Activated gamma-delta T cell treated with anti-CD3 and anti-CD28 coated beads, Interleukin-2, amount 50 U/mL, for 16 hours (primary cell): ENCODE measurements around the gene ZNF746.
"Not testable (repeated sequence)": the region's sequence is repeated elsewhere in the genome, so short reads cannot be mapped to it uniquely, and the experiment has no call there.

ENCODE experiments used
- DNase-seq: peaks from one replicate; pipeline ENCODE4 v3.0.0-alpha.2; 2020; ENCODE audit warnings: low read depth

Gene ZNF746

GRCh38 chr7:149497467-149498261 is at the start of gene ZNF746:
ZNF746 (minus strand) TSS chr7:149497809; CDS start chr7:149497536, 273 bp downstream.
- DNase-seq = peak; percentile 61

DNA sequence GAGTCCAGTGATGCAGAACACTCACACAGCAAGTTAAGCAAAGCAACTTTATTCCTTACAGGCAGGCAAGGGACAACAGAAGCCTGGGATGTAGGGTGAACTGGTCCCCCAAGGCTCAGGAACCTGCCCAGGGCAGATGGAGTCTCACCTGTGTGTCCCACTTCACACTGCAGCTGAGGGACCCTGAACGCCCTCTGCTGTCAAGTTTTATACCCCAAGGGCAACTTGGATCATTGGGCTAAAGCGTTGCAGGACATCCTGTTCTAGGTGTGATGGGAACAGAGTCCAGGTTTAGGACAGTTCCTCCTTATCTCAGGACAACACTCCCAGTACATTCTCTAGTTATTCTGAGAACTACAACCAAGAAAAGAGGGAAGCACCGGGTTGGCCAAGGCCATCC is 49.5 kb upstream of the ZNF746 start:
- DNase-seq = no peak

- no peak for DNase-seq
These were observed 48.7 kb upstream of the ZNF746 start for GRCh38 chr7:149546331-149546730.

- DNase-seq = no peak
These were observed 46.4 kb upstream of the ZNF746 start for GRCh38 chr7:149544028-149544427.

DNA sequence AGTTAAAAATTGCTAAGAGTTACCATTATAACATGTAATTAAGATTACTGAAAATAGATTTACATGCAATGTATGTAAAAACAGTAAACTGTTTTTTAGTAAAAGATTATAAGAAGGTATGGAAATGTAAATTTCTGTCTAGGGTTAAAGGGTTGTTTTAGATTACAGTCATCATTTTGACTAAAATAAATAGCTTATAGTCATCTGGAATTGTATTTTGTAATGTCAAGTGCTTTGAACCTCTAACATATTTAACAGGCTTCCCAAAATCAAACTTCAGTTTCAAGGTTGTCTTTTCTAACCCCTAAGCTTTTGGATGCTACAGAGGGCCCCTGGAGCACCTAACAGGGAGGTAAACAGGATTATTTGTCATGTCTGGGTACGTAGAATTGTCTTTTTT is 35.0 kb upstream of the ZNF746 start:
- no peak for DNase-seq

- no peak for DNase-seq
These were observed 31.6 kb upstream of the ZNF746 start for GRCh38 chr7:149529136-149529718.

DNA sequence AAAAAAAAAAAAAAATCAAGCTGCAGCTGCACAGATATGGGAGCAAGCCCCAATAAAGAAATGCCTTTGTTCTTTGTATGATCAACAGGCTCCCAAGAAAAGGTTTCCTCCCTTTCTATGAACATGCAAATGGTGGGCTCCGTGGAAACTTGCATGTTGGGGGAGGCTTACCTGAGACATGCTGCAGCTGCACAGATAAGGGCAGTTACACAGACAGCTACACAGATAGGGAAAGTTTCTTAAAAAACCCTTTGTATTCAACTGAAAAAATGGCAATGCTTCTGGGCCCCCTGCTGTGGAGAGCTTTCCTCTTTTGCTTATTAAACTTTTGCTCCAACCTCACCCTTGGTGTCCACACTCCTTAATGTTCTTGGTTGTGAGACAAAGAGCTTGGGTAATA is 29.8 kb upstream of the ZNF746 start:
- no peak for DNase-seq

DNA sequence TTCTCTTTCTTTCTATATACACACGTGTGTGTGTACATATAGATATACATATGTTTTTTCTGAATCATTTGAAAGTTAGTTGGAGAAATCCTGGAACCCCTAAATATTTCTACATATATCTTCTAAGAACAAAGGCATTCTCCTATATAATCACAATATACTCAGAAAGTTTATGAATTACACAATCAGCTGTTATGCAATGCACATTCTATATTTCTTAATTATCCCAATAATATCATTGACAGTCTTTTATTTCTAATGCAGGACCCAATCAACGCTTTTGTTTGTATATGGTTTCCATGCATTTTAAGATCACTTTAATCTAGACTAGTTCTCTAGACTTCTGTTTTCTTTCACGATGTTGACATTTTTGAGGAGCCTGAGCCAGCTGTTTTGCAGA is 27.7 kb upstream of the ZNF746 start:
- DNase-seq = no peak

GRCh38 chr7:149524394-149524793 is 26.8 kb upstream of the ZNF746 start:
- no peak for DNase-seq

GRCh38 chr7:149510248-149510647 is 12.6 kb upstream of the ZNF746 start:
- DNase-seq = no peak

DNA sequence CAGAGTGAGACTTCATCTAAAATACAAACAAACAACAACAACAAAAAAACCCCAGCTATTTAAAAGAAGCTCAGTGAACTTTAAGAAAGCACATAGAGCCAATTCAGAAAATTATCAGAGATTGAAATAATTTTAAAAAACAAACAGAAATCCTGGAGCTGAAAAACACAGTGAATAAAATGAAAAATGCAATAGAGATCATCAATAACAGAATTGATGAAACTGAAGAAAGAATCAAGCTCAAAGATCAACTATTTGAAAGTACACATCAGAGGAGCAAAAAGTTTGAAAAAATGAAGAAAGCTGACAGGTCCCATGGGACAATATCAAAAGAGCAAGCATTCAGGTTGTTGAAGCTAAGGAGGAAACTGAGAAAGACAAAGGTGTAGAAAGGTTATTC is 12.2 kb upstream of the ZNF746 start:
- no peak for DNase-seq

DNA sequence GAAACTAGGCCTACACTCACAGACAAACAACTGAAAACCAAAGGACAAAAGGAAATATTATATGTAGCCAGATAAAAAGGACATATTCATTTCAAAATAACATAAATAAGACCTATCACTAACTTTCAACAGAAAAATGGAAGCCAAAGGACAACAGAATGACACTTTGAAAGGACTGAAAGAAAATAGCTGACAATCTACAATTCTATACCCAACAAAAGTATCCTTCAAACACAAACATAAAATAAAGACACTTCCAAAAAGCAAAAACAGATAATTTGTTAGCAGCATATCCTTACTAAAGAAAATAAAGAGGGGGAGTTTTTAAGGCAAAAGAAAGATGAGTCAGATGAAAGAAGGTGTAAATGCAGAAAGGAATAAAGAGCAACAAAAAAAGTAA is 7.9 kb upstream of the ZNF746 start:
- DNase-seq = no peak

GRCh38 chr7:149501651-149502050 is 4.0 kb upstream of the ZNF746 start:
- DNase-seq = no peak

GRCh38 chr7:149500910-149501309 is 3.3 kb upstream of the ZNF746 start:
- no peak for DNase-seq

DNA sequence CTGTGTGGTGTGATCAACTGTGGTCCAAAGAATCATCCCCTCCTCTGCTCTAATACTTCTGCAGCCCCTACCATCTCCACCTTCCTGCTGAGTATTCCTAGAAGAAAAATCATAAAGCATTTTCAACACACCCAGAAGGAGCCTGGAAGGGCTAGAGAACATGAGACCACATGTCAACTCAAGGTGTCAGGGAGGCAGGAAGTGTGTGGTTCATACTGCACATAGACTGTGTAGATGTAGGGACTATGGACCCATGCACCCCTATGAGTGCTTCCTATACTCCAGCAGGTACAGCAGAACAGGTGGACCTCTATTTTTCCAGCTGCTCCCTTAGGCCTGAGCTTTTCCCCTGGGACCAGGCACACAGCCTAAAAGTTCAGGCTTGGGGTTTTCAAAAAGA is 2.6 kb upstream of the ZNF746 start:
- DNase-seq = no peak

DNA sequence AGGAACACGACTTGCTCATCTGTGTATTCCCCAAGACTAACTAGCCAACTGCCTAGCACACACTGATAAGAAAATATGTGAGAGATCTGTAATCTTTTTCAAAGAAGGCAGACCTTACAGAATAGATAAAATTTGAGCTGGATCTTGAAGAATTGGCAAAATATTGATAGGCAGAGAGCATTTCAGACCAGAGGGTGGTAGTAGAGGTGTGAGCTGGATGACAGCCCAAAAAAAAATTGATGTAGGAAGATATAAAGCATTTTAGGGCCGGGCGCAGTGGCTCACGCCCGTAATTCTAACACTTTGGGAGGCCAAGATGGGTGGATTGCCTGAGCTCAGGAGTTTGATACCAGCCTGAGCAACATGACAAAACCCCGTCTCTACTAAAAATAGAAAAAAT is 1.2 kb upstream of the ZNF746 start:
- DNase-seq = no peak

DNA sequence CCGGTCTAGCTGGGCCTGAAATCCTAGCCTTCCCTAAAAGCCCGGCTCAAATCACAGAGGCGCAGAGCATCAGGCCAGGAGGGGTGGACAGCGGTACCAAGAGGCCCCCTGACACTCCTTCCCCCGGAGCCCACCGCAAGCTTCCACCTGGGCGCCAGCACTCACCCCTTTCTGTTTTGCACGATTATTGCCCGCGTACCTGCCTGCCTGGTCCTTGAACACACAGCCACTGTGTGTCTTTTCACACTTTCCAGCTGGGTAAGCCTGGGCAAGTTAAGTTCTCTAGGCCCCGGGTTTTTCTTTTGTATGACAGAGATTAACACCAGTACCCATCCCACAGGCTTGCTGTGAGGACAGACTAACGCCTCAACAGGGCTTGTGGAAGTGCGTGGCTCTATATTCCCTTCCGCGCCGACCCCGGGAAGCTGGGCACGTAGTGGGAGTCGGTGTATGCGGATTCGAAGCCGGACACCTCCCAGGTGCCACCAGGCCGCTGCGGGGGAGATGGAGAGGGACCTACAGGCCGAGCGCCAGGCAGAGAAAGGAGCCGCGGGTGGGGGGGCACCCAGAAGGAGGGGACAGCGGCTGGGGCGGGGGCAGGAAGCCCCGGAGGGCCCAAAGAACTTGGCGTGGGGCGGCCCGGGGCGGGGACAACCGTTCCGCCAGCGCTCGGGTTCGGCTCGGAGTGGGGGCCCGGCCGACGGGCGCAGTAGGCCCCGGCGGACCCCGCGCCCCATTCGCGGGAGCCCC is 792 bp downstream of the ZNF746 start:
- DNase-seq = peak; percentile 42

DNA sequence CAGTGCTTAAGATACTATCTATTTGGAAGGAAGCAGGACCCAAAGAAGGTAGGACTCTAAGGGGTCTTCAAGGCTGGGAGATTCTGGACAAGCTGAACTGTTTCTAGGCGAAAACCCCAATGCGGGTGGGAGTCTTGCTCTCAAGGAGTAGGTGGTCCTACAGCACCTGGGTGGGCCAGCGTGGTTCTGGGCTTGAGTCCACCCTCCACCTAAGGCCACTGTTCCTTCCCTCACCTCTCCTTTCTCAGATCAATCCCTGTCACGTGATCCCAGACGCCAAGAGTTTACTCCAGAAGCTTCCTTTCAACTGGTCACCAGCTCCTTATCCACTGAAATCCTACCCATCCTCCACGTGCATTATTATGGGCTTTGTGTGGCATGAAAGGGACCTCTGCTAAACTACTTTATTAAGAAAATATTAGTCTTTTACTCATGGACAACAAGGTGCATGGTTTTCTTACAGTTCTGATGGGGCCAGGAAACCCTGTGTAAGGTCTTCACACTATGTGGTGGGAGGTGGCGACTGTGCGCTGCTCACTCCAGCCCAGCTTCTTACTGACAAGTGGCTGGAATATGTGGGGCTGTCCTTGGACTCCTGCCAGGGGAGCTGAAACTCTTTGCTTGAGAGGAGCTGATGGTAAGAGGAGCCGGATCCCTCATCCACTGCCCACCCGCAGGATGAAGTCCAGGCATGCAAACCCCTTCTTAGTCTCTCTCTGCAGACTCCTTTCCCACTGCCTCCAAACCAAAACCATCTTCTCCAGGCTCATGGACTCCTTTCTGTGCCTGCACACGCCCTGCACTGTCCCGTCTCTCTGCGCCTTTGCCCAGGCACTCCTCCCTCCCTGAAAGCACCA is 1.6 kb downstream of the ZNF746 start:
- DNase-seq = no peak

DNA sequence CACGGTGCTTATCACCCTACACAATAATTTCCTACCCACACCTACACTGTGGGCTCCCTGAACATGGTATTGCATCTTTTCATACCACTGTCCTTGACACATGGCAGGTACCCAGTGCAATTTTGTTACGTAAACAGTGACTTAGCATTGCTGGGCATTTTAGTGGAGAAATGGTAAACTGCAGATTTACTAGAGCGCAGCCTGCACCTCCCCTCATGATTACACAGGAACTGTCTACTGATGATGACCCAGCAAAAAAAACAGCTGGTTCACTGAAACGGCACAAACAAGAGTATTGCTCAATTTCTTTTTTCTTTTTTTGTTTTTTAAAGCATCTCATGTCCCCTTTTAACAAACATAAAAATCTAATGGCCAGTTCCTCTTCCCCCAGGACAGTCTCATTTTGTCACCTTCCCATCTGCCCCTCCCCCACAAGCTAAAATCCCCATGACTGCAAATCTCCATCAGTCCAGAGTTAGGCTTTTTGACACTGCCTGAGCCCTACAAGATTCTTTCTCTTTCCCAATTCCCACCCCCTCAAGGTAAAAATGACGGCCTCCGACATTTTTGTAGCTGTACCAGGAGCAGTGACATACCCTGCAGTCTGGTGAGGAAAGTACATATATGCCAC is 2.8 kb downstream of the ZNF746 start:
- DNase-seq = no peak

DNA sequence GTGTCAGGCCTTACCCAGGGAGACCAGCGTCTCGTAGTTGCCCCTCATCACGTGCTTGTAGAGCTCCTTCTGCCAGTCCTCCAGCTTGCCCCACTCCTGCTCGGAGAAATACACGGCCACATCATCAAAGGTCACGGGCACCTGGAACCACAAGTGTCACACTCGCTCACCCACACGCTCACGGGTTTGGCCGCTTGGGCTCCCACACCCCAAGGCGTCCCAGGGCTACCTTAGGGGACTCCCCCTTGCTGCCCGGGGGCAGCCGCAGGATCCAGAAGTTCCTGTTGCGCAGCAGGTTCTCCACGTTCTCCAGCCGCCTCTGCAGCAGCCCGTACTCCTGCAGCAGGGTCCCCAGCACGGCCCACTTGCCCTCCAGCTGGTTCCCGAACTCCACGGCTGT is 3.6 kb downstream of the ZNF746 start:
- not testable (repeated sequence) for DNase-seq

- DNase-seq = no peak
These were observed 4.2 kb downstream of the ZNF746 start for GRCh38 chr7:149493366-149493765.
